ENCODE results near the gene NMT1.
A peak's percentile ranks its signal among the peaks of the same experiment; 100 is the strongest.
"Not testable (repeated sequence)": the region's sequence is repeated elsewhere in the genome, so short reads cannot be mapped to it uniquely, and the experiment has no call there.

Gene NMT1

DNA sequence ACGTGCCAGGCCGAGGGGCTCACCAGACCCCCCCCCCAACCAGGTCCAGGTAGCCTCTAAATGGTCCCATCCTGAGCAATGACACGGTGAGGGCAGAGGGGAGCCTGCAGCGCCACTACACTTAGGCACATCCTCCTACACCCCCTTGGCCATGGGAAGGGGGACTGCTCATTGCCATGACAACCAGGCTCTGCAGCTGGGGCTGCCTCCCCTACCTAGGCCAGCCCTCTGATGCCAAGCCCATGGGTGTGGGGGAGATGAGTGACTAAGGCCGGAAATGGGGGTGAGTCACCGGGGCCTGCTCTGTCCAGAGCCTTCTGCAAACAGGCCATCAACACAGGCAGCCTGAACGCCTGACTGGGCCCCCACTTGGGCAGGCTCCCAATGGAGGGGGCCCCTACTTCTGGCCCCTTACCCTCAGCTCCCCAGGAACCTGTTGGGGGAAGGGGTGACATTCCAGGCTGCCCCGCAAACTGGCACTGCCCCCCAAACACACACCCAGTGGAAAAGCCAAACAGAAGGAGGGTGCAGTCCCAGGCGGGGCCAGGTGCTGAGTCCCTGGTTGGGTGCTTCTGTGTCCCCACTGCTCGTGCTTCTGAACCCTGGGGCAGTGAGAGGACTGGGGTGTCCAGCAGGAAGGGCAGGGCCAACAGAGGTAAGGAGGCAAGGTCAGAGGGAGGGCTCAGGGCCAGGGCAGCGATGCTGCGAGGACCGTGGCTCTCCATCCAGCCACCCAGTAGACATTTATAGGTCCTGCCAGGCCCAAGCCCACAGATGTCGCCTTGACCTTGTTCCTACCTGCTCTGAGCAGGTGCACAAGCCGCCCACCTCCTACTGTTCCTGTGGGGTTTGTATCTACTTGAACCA, 63.0 kb downstream of the NMT1 start:
- DNase-seq, result peak; percentile 66

- DNase-seq, result not testable (repeated sequence)
Observed at GRCh38 chr17:45124797-45125122, 63.6 kb downstream of the NMT1 start.

DNA sequence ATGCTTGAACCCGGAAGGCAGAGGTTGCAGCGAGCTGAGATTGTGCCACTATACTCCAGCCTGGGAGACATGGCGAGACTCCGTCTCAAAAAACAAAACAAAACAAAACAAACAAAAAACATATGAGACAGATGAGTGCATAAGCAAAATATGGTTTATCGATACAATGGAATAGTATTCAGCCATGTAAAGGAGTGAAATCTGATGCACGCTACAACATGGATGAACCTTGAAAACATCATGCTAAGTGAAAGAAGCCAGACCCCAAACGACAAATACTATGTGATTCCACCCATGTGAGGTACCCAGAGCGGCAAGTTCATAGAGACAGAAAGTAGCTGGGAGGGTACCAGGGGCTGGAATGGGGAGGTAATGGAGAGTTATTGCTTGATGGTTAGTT, 64.4 kb downstream of the NMT1 start:
- no peak for DNase-seq

DNA sequence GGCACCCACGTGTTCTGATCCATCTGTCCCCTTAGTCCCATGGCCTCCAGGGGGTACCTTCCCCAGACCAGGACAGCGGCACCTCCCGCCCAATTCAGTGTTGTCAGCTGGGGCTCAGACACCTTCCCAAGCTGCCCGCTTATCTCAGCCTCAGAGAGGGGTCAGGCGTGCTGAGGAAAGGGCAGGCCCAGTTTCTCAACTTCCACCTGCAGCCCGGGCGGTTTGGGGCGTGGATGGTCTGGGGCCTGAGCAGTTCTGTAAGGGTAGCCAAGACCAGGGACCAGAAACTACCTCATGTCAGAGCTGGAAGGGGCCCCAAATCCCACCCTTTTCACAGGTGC, 66.1 kb downstream of the NMT1 start:
- no peak for DNase-seq

GRCh38 chr17:45127548-45128300, 66.6 kb downstream of the NMT1 start:
- DNase-seq, result no peak

DNA sequence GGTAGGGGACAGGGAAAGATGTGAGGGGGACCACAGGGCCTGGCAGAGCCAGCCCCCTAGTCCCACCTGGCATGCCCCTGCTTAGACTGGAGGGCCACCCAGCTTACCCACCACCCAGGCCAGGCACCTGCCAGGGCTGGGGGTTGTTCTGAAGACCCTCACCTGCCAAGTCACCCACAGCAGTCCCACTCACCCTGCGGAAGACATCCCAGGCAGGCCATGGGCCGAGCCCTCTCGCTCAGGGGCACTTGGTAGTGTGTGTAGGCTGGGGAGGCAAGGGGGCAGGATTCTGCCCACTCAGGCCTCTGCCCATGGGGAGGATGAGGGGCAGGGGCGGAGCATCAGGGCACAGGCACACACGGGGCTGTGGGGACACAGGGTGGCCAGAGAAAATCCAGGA, 67.2 kb downstream of the NMT1 start:
- DNase-seq, result no peak

- DNase-seq, result no peak
Observed at GRCh38 chr17:45128989-45129388, 67.9 kb downstream of the NMT1 start.

DNA sequence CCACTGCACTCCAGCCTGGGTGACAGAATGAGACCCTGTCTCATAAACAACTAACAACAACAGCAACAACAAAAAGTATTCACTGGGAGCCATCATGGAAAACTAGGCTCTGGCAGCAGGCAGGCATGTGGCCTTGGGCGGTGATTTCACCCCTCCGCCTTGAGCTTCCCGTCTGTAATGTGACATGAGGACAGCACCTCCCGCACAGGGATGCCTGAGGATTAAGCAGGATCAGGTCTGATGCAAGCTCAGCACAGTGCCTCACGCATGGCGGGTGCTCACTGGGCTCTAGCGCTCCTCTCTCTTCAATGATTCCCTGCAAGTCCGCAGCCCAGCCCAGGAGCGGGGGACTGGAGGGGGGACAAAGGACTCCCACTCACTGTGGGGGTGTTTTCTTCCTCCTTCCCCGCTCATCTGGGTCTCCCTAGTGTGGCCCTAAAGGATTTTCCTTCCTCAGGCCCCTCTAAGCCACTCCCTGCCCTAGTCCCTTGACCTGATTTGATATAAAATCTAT, 68.4 kb downstream of the NMT1 start:
- no peak for DNase-seq

DNA sequence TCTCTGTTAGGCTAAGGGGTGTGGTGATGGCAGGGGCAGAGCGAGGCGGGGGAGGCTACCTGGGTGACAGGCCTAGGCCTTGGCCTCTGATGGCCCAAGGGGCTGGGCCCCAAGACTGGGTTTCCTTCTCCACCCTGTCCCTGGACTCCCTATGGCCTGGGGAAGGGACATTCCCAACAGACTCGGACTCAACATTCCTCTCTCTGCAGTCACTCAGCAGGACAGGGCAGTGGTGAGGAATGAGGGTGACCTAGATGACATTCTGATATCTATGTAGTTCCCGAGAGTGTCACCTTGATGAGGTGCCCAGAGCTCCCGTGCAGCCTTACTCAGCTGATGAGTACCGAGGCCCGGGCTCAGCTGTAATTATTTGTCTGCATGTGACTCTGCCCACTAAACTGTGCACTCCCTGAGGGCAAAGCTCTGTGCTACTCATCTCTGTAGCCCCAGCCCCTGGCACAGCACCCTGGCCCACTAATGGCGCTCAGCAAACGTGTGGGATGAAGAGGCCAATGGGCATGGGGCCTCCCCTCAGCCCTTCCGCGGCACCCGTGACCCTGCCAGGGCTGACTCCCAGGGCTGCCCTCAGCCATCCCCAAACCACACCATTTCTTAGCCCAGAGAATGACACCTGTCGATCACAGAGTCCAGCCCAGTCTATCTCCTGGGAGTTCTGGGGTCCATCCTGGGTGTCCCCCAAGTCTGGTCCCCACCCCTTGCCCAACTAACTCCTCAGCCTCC, 69.0 kb downstream of the NMT1 start:
- no peak for DNase-seq

DNA sequence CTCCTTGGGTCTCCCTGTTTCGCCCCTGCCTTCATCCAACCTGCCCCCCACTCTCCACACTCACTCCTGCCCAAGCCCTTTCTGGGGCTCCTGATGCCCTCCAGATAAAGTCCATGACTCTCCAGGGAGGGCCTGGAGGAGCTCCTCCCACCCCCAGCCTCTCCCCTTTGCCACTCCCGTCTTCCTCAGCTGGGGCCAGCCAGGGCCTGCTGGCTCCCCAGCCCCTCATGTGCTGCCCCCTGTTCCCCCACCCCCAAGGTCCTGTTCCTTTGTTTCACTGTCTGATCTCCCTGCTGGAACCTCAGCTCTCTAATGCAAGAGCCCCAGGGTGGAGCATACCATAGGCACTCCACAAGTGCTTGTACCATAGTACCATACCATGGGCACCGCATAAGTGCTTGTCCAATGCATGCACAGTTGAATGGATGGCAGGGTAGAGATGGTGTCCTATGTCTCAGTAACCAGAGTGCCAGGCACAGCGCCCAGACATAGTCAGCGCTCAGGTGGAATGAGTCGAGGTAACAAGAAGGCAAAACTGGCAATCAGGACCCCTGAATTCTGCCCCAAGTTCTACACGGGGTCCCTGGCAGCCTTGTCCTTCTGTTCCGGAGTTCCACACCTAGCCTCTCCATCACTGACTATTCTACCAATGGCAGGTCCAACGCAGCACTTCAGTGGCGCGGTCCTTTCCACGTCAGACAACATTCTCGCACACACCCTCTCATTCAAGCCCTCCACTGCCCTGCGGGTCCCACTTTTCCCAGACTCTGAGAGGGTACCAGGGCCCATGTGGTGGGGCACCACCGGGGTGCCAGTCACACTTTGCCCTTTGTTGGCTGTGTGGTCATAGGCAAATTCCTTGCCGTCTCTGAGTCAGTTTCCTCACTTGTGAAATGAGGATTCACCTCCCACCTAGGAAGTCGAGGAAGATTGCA, 69.8 kb downstream of the NMT1 start:
- DNase-seq, result no peak

DNA sequence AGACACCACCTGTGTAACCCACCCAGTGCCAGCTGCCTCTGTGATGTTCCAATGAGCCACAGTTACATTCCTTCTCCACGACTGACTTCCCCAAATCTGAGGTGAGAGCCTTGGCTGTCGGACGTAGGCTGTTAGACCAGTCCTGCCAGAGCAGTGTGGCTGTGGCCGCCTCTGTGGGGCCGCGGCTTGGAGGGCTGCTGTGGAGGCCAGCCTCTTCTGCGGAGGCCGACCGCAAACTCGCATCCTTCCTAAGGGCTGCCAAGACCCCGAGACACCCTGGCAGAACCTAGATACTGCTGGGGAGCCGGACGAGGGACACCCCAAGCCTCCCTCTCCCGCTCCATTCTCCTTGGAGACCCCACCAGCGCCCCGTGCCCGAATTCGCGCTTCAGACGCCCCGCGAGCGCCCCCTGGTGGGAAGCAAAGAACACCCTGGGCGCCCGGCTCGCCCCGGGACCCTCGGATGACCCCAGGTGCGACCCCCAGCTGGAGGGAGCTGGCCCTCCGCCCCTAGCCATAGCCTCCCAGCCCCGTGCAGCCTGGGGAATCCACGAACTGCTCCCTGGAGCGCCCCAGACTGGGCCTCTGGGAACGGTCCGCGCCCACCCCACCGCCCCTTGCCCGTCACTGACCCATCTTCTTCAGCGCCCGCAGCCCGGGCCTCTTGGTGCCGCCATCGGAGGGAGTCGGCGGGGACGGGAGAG, 70.7 kb downstream of the NMT1 start:
- no peak for DNase-seq

- DNase-seq, result peak; percentile 52
Observed at GRCh38 chr17:45132320-45132571, 71.1 kb downstream of the NMT1 start, which contains the start of gene PLCD3. Gene PLCD3, minus strand, starts transcription at chr17:45132515. Its CDS starts 105 bp downstream, at chr17:45132410.

DNA sequence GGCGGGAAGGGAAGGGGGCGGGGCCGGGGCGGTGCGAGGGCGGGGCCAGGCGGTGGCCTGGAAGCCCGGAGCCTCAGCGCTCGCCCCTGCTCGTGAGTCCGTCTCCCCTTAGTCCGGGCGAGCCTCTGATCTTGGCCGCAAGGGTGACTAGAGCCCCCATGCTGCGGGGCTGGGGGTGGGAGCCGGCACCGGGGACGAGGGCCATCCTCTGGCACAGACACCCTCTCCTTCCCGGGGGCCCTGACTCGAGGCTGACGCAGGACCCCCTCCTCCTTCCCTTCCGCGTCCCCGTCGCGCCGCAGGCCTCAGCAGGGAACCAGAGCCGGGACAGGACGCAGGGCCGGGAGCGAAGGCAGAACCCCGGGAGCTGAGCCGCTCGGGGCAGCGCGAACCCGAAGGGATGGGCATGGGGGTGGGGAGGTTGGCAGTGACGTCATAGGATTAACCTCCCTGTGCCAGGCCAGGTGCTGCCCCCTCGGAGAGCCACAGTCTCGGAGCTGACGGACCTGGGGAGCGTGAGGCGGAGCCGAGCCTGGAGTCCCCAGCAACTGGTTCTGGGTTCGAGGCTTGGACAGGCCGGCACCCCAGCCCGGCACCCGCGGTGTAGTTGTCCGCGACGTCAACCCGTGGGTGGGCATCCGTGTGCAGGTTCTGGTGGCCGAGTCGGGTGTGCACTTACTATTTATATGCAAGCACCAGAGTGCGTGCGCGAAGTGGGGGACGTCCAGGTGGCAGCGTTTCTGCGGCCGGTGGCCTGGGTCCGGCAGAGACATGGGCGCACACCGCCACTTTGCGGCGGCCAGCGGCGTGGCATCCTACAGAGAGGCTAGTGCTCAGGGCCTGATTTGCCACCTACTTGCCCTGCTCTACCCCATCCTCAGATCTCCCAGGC, 71.7 kb downstream of the NMT1 start:
- DNase-seq, result peak; percentile 51

DNA sequence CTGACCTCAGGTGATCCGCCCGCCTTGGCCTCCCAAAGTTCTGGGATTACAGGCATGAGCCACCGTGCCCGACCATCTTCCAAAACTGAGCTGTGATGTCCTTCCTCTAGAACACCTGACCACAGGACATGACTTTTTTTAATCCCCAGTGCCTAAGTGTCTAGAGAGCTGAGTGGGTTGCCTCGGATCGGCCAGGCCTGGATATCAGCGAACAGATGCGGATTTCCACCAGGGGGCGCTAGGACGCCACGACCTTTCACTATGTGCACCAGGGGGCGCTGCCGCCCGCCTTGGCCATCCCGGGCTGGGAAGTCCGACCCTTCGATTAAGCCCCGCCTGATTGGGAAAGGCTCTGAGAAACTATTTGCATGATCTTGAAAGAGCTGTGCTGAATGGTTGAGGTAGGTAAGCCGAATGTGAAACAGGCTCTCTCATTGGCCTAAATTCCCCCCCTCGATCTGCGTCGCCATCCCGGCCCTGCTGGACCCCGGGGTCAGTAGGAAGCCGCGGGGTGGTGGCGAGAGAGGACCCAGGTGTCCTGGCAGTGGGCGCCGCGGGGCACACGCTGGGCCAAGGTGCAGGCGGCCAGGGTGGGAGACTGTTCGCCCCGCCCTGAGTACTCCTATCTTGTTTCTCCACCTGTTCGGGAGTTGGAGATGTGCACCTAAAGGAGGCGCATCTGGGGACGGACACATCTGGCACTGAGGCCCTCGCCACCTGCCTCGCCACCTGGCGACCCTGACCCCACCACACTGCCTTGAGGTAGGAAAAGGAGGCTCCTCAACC, 74.3 kb downstream of the NMT1 start, which contains the start of gene ACBD4:
Gene ACBD4 (plus strand): TSS at position 496 of the 786 bp plus-strand sequence. CDS start 458 bp downstream, outside the sequence.
- peak; percentile 96 for DNase-seq

GRCh38 chr17:45135978-45136791, 75.1 kb downstream of the NMT1 start:
- DNase-seq, result no peak

- no peak for DNase-seq
Observed at GRCh38 chr17:45136846-45137560, 75.9 kb downstream of the NMT1 start.

DNA sequence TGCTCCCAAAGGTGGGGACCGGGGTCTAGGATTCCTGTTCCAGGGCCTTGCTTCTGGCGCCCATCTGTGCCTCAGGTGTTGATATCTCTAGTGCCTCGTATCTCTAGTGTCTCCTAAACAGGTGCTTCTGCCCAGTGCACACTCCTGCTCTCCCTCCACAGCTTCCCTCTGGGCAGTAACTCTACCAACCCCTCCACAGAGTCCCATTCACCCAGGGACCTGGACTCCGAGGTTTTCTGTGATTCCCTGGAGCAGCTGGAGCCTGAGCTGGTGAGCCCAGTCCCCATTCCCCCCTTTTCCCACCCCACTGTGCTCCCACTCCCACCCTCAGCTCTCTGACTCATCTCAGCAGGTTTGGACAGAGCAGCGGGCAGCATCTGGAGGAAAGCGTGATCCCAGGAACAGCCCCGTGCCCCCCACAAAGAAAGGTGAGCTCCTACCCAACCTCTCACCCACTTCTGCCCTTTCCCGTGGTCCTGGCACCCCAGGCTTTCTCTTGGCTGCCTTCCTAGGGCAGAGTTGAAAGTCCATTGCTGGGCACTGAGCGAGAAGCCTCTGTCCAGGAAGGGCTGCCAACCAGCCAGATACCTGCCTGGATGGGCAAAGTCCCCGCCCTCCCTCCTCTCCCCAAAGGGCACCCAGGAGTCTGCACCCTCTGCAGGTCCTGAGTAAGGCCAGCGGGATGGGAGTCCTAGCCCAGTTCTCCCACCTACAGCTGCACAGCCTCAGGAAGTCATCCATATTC, 76.6 kb downstream of the NMT1 start:
- DNase-seq, result no peak
